AG10803 (cell line): ENCODE measurements around the gene SERPINB13.

Experiments used
- DNase-seq: peaks from one replicate; pipeline ENCODE4 v3.0.0; 2010; ENCODE audit warnings: low read depth
- H3K4me3 ChIP-seq: 2 replicates; pipeline ENCODE4 v1.5.1; 2011; ENCODE audit warnings: mild to moderate bottlenecking, low read length, control low read depth
- TF ChIP-seq, protein P1 (sequence below): conservative IDR thresholded peaks from 2 replicates; pipeline ENCODE4 v1.5.1; 2011; ENCODE audit warnings: mild to moderate bottlenecking, low read length, control low read depth, inconsistent platforms

The SERPINB13 gene

DNA sequence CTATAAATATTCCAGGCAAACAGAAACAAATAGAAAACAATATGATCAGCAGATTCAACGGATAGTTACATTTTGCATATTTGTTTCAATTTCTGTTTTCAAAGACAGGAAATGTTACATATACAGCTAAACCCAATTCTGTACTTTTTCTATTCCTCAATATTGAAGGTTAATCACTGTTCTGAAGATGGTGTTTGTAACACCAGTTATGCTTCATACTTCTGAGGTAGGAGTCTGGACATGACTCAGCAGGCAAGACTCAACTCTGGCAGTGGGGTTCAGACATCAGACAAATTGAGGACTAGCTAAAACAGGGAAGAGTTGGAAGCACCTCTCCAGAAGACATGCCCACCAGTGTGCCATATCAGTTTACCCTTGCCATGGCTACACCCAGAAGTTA lies 16.6 kb downstream of the SERPINB13 start:
- DNase-seq: peak; percentile 38

DNA sequence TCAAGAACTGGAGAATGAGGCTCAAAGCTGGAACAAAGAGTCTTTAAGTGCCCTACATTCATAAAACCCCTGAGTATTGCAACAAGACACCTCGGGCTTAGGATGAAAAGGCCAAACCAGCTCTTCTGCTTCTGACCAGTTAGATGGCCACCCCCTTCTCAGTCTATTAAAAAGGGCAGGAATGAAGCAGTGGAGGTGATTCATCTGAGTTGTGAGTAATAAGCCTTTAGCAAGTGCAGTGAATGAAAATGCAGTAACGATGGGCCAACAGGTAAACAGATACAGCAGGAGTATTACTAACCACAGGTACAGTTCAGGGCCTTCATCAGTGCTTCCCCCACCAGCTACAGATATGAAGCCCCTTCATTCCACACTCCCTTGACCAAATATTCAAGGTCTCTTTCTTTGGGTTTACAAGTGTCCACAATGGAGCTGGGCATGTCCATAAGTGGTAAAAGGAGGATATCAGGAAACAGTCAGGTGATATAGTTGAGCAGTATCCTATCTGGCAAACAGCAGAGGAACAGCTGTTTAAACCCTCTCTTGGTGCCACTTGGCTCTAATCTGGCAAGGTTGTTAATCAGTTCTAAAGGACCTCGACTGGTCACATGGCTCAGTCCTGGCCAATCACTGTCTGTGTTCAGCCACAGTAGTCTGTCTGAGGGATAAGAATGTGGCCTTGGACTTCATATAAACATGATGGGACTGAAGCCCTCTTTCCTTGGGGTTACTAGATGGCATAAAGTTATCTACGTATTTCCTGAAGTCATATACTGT lies 17.8 kb downstream of the SERPINB13 start:
- DNase-seq: peak; percentile 10
- TF ChIP-seq, protein P1, sequence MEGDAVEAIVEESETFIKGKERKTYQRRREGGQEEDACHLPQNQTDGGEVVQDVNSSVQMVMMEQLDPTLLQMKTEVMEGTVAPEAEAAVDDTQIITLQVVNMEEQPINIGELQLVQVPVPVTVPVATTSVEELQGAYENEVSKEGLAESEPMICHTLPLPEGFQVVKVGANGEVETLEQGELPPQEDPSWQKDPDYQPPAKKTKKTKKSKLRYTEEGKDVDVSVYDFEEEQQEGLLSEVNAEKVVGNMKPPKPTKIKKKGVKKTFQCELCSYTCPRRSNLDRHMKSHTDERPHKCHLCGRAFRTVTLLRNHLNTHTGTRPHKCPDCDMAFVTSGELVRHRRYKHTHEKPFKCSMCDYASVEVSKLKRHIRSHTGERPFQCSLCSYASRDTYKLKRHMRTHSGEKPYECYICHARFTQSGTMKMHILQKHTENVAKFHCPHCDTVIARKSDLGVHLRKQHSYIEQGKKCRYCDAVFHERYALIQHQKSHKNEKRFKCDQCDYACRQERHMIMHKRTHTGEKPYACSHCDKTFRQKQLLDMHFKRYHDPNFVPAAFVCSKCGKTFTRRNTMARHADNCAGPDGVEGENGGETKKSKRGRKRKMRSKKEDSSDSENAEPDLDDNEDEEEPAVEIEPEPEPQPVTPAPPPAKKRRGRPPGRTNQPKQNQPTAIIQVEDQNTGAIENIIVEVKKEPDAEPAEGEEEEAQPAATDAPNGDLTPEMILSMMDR: no peak
- H3K4me3 ChIP-seq: no peak overlapping the region

More for the DNA sequence above, 16.6 kb downstream of the SERPINB13 start:
- TF ChIP-seq, protein P1: no peak
- H3K4me3 ChIP-seq: no peak overlapping the region

DNA sequence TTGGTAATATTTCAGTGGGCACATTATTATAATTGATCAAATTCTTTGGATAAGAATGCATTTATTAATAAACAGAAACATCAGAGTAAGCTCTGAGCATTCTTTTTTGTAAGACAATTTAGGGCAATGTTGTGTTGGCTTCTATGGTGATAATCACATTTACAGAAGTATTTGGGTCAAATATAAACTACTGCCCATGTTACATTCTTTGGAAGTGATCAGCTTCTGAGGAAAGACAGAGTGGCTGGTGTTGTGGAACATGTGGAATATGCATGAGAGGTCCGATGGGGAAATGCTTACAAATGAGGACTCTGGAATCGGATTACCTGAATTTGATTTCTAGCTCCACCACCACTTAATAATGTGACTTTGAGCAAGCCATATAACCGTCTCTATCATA lies 19.4 kb downstream of the SERPINB13 start:
- no peak overlapping the region for H3K4me3 ChIP-seq
- peak; percentile 58 for DNase-seq
- TF ChIP-seq, protein P1: no peak

DNA sequence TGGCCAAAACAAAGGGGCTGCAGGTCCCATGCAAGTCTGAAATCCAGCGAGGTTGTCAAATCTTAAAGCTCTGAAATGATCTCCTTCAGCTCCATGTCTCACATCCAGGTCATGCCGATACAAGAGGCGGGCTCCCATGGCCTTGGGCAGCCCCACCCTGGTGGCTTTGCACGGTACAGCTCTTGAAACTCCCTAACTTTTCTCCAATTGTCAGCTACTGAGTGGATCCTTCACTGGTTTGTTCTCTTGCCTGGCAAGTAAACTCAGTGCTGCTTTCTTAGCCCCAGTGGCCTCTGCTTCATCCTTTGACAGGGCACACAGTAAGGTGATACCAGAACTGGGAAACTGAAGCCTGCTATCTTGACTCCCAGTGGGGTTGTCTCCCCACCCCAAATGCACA lies 26.3 kb downstream of the SERPINB13 start:
- no peak overlapping the region for H3K4me3 ChIP-seq
- TF ChIP-seq, protein P1: no peak
- DNase-seq: no peak

DNA sequence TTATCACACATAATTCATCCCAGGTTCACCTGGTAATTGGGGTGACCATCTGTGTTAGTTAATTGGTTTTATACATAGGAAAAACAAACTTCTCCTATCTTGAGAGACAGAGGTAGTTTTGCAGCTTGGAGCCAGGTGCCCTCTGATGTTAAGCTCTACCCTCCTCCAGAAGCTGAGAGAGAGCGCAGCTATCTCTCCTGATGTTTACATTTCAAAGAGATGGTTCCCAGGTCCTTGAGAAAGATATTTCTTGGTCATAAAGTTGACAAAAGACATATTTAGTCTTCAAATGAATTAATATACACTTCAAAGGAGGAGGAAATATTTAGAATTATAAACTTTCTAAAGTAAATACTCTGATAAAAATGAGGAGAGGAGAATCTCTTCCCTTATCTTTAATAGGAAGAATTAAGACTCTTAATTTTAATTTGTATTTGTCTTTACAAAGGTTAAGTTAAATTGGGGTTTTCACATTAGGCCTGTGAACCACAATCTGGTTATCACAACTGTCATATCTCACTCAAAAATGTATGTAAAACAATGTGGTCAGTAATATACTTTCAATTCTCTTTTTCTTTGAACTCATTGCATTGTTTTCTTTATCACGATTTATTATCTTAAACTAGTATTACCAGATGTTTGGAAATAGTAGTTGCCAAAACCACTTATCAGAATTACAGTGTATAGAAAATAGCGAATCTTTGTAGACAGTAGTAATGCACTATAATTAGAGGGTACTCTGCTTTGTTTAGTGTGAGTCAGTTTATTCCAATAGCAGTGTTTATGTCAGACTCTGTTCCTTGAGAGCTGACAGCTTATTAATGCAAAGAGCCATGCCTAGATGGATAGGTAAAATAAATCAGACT lies 30.1 kb downstream of the SERPINB13 start:
- H3K4me3 ChIP-seq: no peak overlapping the region
- DNase-seq: no peak
- TF ChIP-seq, protein P1: no peak

DNA sequence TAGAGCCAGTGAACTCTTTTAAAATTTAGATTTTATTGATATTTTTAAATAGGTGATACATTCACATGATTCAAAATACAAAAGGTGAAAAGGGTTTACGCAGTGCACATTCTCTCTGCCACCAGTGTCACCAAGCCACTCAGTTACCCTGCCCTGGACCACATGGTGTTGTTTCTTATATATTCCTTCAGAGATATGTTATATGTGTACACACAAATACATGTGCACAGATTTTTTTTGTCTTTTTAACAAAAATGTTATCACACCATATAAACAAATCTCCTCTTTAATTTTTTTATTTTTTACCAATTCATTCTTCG lies 30.7 kb downstream of the SERPINB13 start:
- DNase-seq: no peak
- H3K4me3 ChIP-seq: no peak overlapping the region
- TF ChIP-seq, protein P1: no peak
